SK-N-DZ (cell line): ENCODE data around the gene SPRYD4.
A peak's percentile ranks its signal among the peaks of the same experiment; 100 is the strongest.

Source experiments
- DNase-seq: peaks from one replicate; pipeline ENCODE4 v3.0.0-alpha.2; 2015; ENCODE audit warnings: low spot score

Gene SPRYD4

DNA sequence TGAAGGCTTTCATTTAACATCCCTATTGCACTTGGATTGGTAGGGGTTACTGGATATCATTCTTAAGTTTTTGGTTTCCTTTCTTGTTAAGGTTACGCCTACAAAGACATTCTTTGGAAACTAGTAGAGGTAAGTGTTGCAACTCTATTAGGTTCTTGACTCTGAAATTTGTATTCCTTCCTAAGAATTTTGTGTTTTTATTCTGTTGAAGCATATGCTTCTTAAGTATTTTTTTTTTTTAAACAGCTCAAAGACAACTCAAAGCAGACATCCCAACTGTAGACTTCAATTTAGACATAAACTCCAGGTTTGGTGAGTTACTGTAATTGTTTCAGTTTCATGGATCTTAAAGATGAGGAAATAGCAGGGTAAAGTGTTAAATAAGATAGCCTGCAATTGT, 52.1 kb downstream of the SPRYD4 start:
- DNase-seq: no peak

DNA sequence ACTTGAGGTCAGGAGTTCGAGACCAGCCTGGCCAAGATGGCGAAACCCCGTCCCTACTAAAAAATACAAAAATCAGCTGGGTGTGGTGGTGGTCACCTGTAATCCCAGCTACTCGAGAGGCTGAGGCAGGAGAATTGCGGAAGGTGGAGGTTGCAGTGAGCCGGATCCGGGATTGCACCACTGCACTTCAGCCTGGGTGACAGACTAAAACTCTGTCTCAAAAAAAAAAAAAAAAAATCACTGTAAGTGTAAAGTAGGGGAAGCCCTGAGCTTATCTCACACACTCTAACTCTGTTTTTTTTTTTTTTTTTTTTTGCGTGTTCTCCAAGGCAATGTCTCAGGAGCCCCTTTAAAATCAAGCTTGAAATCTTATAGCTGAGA, 52.8 kb downstream of the SPRYD4 start:
- DNase-seq: no peak

DNA sequence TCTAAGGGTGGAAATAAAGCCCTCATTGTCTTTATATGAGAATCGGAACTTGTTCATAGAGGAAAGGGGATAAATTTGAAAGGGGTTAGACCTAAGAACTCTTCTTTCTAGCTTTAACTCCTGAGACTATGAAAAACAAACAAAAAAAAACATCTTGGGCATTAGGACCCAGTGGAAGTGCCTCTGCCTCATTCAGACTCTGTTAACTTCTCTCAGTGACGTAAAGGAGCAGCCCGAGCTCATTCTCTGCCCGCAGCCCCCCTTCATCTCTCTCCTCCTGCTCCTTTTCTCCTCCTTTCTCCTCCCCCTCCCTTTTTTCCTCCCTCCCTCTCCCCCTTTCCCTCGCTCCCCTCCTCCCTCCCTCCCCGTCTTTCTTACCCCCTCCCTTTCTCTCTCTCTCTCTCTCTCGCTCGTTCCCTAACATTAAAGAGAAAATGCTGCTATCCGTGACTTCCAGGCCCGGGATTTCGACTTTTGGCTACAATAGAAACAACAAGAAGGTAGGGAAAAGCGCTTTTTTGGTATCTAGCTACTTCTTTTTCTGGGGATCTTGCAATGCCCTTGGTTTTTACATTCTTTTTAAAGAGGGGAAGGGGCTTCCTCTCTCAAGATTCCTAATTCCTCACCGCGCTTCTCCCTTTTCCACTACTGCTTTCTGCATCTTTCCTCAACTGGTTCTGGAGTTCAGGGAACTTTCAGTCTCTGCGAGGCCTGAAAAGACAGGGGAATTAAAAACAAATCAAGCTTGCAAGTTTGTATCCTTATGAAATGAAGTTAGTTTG, 53.4 kb downstream of the SPRYD4 start, which contains the start of gene RBMS2:
Gene RBMS2, plus strand, starts transcription at position 231 of the 782 bp plus-strand sequence. Its CDS starts 204 bp downstream, at position 435.
- peak; percentile 63 for DNase-seq

DNA sequence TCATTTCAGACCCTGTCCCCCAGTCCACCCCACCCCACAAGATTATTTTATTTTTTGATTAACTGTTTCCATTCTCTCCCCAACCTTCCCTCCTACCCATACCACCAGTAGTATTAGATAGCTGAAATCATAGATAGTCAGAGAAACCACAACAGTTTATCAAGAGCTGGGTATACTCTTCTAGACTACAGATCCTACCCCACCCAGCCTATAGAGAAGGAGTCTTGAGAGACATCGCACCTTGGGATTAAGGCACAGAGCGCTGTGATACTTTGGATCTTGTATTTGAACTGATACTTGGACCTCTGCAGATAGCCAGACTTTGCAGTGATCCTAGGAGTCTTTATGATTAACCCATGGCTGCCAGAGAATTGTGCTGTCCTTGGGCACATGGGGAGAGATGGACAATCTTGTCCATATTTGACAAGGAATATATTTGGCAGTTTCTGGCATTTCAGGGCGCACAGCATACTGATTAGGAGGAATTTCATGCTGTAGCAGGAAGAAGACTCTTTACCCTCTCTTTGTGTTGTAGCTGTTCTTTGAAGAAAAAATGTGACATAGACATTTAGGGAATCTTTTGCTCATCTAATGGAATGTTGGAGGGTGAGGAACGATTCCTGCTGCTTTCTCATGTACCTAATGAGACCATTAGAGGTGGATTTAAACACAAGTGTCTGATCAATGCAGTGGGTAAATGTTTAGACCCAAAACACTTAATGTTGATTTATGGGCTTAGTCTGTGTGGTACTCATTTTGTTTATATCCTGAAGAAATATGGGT, 54.2 kb downstream of the SPRYD4 start:
- DNase-seq: no peak

DNA sequence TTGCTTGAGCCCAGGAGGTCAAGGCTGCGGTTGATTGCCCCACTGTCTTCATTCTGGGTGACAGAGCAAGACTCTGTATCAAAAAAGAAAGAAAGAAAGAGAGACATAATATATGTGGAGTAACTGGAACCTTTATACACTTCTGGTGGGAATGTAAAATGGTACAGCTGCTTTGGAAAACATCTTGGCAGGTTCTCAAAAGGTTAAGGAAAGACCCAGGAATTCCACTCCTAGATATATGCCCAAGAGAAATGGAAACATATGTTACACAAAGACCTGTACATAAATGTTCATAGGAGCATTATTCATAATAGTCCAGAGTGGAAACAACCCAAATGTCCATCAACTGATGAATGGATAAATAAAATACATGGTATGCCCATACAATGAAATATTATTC, 60.5 kb downstream of the SPRYD4 start:
- DNase-seq: no peak
